ENCODE measurements around the gene RPS5.
"Not testable (repeated sequence)": the region's sequence is repeated elsewhere in the genome, so short reads cannot be mapped to it uniquely, and the experiment has no call there.

The RPS5 gene

GRCh38 chr19:58385891-58386575 lies 1.0 kb upstream of the RPS5 start:
- no peak for DNase-seq (ENCODE audit: low read depth)

GRCh38 chr19:58387338-58388174 lies 487 bp downstream of the RPS5 start:
- no peak for DNase-seq (ENCODE audit: low read depth)

GRCh38 chr19:58388175-58388526 lies 1.1 kb downstream of the RPS5 start:
- DNase-seq (ENCODE audit: low read depth) = no peak

GRCh38 chr19:58392945-58393724 lies 6.1 kb downstream of the RPS5 start:
- DNase-seq (ENCODE audit: low read depth) = no peak

GRCh38 chr19:58393725-58394033 lies 6.6 kb downstream of the RPS5 start:
- DNase-seq (ENCODE audit: low read depth) = no peak

- no peak for DNase-seq (ENCODE audit: low read depth)
Measured at GRCh38 chr19:58394821-58395219, 7.8 kb downstream of the RPS5 start.

GRCh38 chr19:58395220-58395978 lies 8.3 kb downstream of the RPS5 start, which contains the start of gene RNF225:
Gene RNF225 (plus strand): TSS chr19:58395656. CDS start chr19:58396090, 434 bp downstream.
- no peak for DNase-seq (ENCODE audit: low read depth)

GRCh38 chr19:58395979-58396627 lies 9.0 kb downstream of the RPS5 start:
- DNase-seq (ENCODE audit: low read depth) = no peak

- no peak for DNase-seq (ENCODE audit: low read depth)
Measured at GRCh38 chr19:58396691-58397532, 9.8 kb downstream of the RPS5 start.

GRCh38 chr19:58397533-58398037 lies 10.5 kb downstream of the RPS5 start:
- no peak for DNase-seq (ENCODE audit: low read depth)

- DNase-seq (ENCODE audit: low read depth) = no peak
Measured at GRCh38 chr19:58398087-58398486, 11.0 kb downstream of the RPS5 start.

- no peak for DNase-seq (ENCODE audit: low read depth)
Measured at GRCh38 chr19:58398545-58398944, 11.5 kb downstream of the RPS5 start.

- no peak for DNase-seq (ENCODE audit: low read depth)
Measured at GRCh38 chr19:58399903-58400302, 12.8 kb downstream of the RPS5 start.

GRCh38 chr19:58400316-58400915 lies 13.3 kb downstream of the RPS5 start:
- no peak for DNase-seq (ENCODE audit: low read depth)

- DNase-seq (ENCODE audit: low read depth) = peak; percentile 99
Measured at GRCh38 chr19:58400916-58401839, 14.1 kb downstream of the RPS5 start.

GRCh38 chr19:58401840-58402421 lies 14.9 kb downstream of the RPS5 start:
- DNase-seq (ENCODE audit: low read depth) = no peak

- not testable (repeated sequence) for DNase-seq (ENCODE audit: low read depth)
Measured at GRCh38 chr19:58403920-58404478, 16.9 kb downstream of the RPS5 start.

Measured in T-helper 22 cell (primary cell).